LNCAP (cell line): ENCODE measurements around the gene BARD1.

ENCODE experiments used
- TF ChIP-seq, protein P1 (sequence below): fragments of 450-650 bp; IDR thresholded peaks from 2 replicates; pipeline ENCODE4 v1.5.1; 2017; ENCODE audit warnings: mild to moderate bottlenecking

Gene BARD1

DNA sequence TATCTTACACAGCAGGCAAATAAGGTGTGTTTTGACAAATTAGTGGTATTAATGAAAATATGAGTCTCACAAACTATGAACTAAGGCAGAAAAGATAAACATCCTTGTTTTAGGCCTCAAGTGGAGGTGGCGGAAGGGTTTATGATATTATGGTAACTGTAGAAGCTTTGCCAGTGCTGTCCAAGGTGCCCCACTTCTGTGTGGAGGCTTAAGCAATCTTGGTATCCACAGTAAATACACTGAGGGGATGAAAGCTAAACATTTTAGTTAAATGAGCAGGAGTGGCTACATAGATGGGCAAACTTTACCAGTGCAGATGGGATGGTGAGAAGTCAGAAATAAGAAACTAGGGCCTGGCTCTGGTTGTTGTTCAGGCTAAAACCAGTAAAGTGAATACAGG lies 84.7 kb downstream of the BARD1 start:
- TF ChIP-seq, protein P1, sequence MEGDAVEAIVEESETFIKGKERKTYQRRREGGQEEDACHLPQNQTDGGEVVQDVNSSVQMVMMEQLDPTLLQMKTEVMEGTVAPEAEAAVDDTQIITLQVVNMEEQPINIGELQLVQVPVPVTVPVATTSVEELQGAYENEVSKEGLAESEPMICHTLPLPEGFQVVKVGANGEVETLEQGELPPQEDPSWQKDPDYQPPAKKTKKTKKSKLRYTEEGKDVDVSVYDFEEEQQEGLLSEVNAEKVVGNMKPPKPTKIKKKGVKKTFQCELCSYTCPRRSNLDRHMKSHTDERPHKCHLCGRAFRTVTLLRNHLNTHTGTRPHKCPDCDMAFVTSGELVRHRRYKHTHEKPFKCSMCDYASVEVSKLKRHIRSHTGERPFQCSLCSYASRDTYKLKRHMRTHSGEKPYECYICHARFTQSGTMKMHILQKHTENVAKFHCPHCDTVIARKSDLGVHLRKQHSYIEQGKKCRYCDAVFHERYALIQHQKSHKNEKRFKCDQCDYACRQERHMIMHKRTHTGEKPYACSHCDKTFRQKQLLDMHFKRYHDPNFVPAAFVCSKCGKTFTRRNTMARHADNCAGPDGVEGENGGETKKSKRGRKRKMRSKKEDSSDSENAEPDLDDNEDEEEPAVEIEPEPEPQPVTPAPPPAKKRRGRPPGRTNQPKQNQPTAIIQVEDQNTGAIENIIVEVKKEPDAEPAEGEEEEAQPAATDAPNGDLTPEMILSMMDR, result no peak

DNA sequence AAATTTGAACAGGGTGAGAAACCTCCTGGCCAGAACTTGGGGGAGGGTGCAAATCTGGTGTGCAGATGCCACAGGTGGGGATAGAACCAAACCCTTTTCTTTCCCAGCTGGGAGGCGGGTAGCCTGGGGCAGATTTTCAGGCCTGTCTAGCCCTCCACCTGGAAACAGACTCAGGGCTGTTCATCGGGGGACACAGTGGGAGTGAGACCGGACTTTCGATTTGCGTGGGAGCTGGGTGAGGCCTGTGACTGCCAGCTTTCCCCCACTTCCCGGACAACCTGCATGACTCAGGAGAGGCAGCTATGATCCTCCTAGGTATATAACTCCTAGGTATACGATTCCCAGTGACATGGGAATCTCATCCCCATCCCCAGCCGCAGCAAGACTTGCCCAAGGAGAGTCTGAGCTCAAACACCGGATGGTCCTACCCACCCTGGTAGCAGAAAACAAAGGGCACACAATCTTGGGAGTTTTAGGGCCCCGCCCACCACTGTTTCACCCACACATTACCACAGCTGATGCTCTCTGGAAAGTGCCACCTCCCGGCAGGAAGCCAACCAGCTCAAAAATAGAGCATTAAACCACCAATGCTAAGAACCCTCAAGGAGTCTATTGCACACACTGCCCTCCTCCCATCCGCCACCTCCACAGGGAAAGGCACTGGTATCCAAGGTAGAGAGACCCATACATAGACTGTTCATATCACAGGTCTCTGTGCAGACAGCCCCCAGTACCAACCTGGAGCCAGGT lies 92.5 kb downstream of the BARD1 start:
- TF ChIP-seq, protein P1, result no peak

DNA sequence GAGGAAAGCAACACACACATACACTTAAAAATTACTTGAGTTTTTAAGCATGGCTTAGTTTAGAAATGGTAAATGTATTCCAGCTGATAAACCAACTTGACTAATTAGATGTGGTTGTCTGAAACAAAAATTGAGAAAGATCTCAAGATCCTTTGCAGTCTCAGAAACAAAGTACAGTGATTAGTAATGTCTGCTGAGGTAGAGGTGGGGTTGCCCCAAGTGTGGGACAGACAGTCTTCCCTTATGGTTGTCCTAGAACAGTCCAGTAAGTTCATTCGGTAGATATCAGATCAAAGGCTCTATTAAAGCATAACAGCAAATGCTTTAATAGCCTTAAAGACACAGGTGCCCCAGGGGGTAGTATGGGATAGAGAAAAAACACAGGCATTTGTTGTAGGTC lies 94.5 kb downstream of the BARD1 start:
- TF ChIP-seq, protein P1, result no peak

DNA sequence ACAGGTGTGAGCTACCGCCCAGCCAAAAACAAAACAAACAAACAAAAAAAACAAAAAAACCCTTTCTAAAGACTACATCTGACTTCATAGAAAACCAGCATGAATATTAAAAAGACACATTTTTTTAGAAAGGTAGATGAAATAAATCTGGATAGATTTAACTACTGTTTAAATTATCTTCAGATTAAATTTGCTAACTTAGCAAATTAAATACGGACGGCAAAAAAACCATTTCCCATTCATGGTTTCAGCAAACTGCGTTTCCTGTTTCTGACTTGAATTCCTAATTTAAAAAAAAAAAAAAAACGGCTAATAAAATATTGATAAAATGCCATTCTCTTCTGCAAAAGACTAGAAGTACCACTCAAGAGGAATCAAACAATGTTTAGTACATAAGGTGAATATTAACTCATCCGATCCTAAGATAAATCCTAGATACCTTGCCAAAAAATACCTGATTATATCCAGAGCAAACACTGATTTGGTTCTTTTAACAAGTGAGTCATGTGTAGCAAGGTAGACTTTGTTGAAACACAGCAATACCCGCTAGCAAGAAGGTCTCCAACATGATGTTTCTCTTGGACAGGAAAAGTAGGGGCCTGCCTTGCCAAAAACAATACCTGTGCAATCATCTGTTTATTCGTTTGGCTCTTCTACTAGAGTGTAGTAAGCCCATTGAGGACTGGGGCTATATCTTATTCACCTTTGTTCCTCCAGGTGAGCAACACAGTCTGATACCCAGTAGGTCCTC lies 96.2 kb downstream of the BARD1 start:
- TF ChIP-seq, protein P1, result no peak

DNA sequence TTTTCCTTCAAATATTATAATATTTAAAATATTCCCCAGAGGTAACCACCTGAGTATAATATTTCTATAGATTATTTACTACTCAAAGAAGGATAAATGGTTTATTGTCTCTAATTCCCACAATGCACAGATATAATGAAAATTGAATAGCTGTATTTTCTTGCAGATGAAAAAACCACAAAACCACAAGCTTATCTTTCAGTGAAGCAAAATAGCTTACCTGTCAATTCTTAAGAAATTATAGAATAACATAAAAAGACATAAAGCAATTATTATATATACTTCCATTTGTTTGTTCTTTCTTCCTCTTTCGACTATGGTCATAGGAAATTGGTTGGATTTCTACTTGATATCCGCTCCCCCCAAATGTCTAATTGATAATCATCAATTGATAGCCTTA lies 98.8 kb downstream of the BARD1 start:
- TF ChIP-seq, protein P1, result no peak

DNA sequence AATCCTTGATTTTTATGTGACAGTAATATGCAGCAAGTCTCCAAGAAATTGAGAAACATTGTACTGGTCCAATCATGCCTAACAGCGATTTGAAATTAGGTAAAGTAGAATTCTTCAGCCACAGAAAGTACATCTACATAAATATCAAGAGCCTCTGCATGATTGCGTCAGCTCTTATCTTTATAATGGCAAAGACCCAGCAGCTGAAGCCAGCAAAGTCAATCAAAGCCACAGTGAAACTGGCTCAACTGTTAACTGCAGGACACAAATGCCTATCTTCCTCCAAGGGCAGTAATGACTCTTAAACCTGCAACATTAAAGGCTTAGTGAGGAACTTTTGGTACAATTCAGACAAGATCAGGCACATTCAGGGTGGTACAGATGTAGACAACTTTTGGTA lies 102.5 kb downstream of the BARD1 start:
- TF ChIP-seq, protein P1, result no peak

DNA sequence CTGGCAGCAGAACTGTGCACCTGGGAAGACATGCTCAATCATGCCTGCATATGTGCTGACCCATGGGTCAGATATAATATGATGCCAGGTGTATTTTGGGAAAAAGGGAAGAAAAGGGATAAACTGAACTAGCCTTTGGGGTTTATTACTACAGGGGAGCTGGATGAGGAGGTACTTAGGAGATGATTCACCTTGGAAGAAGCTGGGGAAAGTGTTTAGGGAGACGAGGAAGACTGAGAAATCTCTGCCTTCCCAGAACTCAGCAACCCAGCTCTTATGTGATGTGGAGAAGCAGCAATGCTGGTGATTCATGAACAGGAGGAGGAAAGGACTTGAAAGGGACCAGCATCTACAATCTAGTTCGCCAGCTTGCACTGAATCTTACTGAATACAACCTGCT lies 110.2 kb downstream of the BARD1 start:
- TF ChIP-seq, protein P1, result no peak
